ENCODE results near the gene BMAL1.
A peak's percentile ranks its signal among the peaks of the same experiment; 100 is the strongest.

BMAL1 gene

GRCh38 chr11:13277768-13278608, at the start of gene BMAL1:
BMAL1 (plus strand) TSS chr11:13277790; CDS start chr11:13354309, 76,519 bp downstream.
- Mint-ChIP-seq H3K4me1 (peaks cover 18% of the 10 kb centered on the region), H3K36me3 (ENCODE audit: low read depth) (no peaks in the 10 kb centered on the region), H3K27ac (no peak within 1 kb of the TSS), H3K9me3 (no peaks in the 10 kb centered on the region), H3K27me3 (ENCODE audit: low read depth, poor library complexity) (peaks cover 84% of the 10 kb centered on the region), H3K4me3 (peak within 1 kb of the TSS; percentile 89)
- TF ChIP-seq CTCF (IDR thresholded peaks at IDR 0.05) = no peak
- DNase-seq = no peak

- H3K36me3 Mint-ChIP-seq (ENCODE audit: low read depth) = no peaks in the 10 kb centered on the region
- peaks cover 13% of the 10 kb centered on the region for H3K27me3 Mint-ChIP-seq (ENCODE audit: low read depth, poor library complexity)
- no peak for TF ChIP-seq CTCF (IDR thresholded peaks at IDR 0.05)
- no peak overlapping the region for H3K4me3 Mint-ChIP-seq
- no peaks in the 10 kb centered on the region for H3K9me3 Mint-ChIP-seq
- peak overlapping the region; percentile 80 for H3K27ac Mint-ChIP-seq
- peaks cover 18% of the 10 kb centered on the region for H3K4me1 Mint-ChIP-seq
- no peak for DNase-seq
These were observed 49.0 kb upstream of the BMAL1 start for GRCh38 chr11:13228572-13228971.

GRCh38 chr11:13229136-13229535, 48.5 kb upstream of the BMAL1 start:
- Mint-ChIP-seq H3K36me3 (ENCODE audit: low read depth) (no peaks in the 10 kb centered on the region), H3K4me1 (peaks cover 18% of the 10 kb centered on the region), H3K27me3 (ENCODE audit: low read depth, poor library complexity) (peaks cover 13% of the 10 kb centered on the region), H3K27ac (peak overlapping the region; percentile 80), H3K9me3 (no peaks in the 10 kb centered on the region), H3K4me3 (no peak overlapping the region)
- TF ChIP-seq CTCF (IDR thresholded peaks at IDR 0.05) = no peak
- DNase-seq = peak; percentile 30

- Mint-ChIP-seq H3K9me3 (no peaks in the 10 kb centered on the region), H3K27ac (no peak overlapping the region), H3K4me1 (peaks cover 18% of the 10 kb centered on the region), H3K4me3 (no peak overlapping the region), H3K27me3 (ENCODE audit: low read depth, poor library complexity) (peaks cover 13% of the 10 kb centered on the region), H3K36me3 (ENCODE audit: low read depth) (no peaks in the 10 kb centered on the region)
- no peak for TF ChIP-seq CTCF (IDR thresholded peaks at IDR 0.05)
- DNase-seq = no peak
These were observed 47.8 kb upstream of the BMAL1 start for GRCh38 chr11:13229711-13230318.

GRCh38 chr11:13233173-13233745, 44.3 kb upstream of the BMAL1 start:
- Mint-ChIP-seq H3K4me1 (peaks cover 15% of the 10 kb centered on the region), H3K4me3 (no peak overlapping the region), H3K27ac (no peak overlapping the region), H3K9me3 (peaks cover 8% of the 10 kb centered on the region), H3K36me3 (ENCODE audit: low read depth) (no peaks in the 10 kb centered on the region), H3K27me3 (ENCODE audit: low read depth, poor library complexity) (peaks cover 21% of the 10 kb centered on the region)
- no peak for DNase-seq
- TF ChIP-seq CTCF (IDR thresholded peaks at IDR 0.05) = no peak
